HepG2 (cell line): ENCODE results near the gene TBKBP1. TPM values are rescaled to one million over a fixed set of nuclear protein-coding genes. Genes with fewer than 3 reads are reported as not detected.

ENCODE experiments used
- ATAC-seq: fragments of 200-7000 bp; cut with Tn5 transposase; 3 replicates; pipeline ENCODE4 v1.9.1; 2020; ENCODE audit warnings: mild to moderate bottlenecking, moderate library complexity
- BruUV-seq: library from RNA; stranded (reverse); fragments of 400-500 nt; replicated peaks from 2 replicates; lab custom pipeline; 2021; lab: Mats Ljungman, UMichigan
- CTCF ChIA-PET: fragments of 300-600 bp; formaldehyde crosslinking; extraction: SDS; loops from one replicate; lab custom pipeline; 2021; ENCODE audit warnings: low total read pairs, inconsistent platforms, low intra/inter-chr PET ratio; lab: Yijun Ruan, JAX
- POLR2A ChIA-PET: fragments of 350-600 bp; sonication (Branson Sonifier 250); formaldehyde crosslinking; loops from one replicate; lab custom pipeline; 2020; ENCODE audit warnings: antibody characterized with exemption, inconsistent platforms; lab: Yijun Ruan, JAX
- DNase-seq: peaks from one replicate; pipeline ENCODE4 v3.0.0-alpha.2; 2015; ENCODE audit warnings: low spot score
- FAIRE-seq: peaks from 3 replicates; lab custom pipeline; 2011; peaks lifted over from hg19 to GRCh38; lab: Jason Lieb, UNC
- H2AFZ ChIP-seq: one replicate; pipeline ENCODE4 v1.6.1; 2011; ENCODE audit warnings: low read length, inconsistent platforms
- H3K27ac ChIP-seq: fragments of 300-600 bp; 3 replicates; pipeline ENCODE4 v1.8.0; 2011; ENCODE audit warnings: mixed run types, mild to moderate bottlenecking, mixed read lengths, low read length, inconsistent platforms; ENCODE audit not compliant: insufficient read depth; ENCODE audit errors: extremely low read length
- H3K27me3 ChIP-seq, 2 experiments: fragments of 200-600 bp in 1 of 2; 2 replicates in 1 of 2; 3 replicates in 1 of 2; pipeline versions ENCODE4 v1.6.0 to v1.8.0; 2011; ENCODE audit warnings: low read length in 2 of 2, mild to moderate bottlenecking in 2 of 2, moderate library complexity in 2 of 2, inconsistent platforms in 1 of 2; ENCODE audit not compliant: insufficient read depth in 2 of 2, control insufficient read depth in 1 of 2
- H3K36me3 ChIP-seq, 2 experiments: fragments of 200-600 bp in 1 of 2; replicated peaks in 1 of 2; 2 replicates in 1 of 2; 3 replicates in 1 of 2; pipeline versions ENCODE4 v1.5.1 to v1.8.0; 2011; ENCODE audit warnings: low read length in 2 of 2, inconsistent platforms in 1 of 2; ENCODE audit not compliant: insufficient read depth in 2 of 2, control insufficient read depth in 1 of 2
- H3K4me1 ChIP-seq: 2 replicates; pipeline ENCODE4 v1.5.1; 2012; ENCODE audit warnings: low read length, inconsistent platforms; ENCODE audit not compliant: insufficient read depth
- H3K4me2 ChIP-seq: 2 replicates; pipeline ENCODE4 v1.6.0; 2011; ENCODE audit warnings: low read depth, low read length, inconsistent platforms
- H3K4me3 ChIP-seq, 3 experiments: fragments of 200-600 bp in 1 of 3; sonication (generic), shearing (Covaris generic) in 1 of 3; replicated peaks in 1 of 3; 2 replicates each; pipeline ENCODE4 v1.5.1; 2011 to 2016; ENCODE audit warnings: low read length in 3 of 3, inconsistent platforms in 2 of 3, low read depth in 2 of 3, mild to moderate bottlenecking in 2 of 3, control low read depth in 1 of 3, mixed read lengths in 1 of 3; ENCODE audit not compliant: insufficient read depth in 1 of 3
- H3K79me2 ChIP-seq: one replicate; pipeline ENCODE4 v1.6.1; 2011; ENCODE audit warnings: low read length, inconsistent platforms; ENCODE audit not compliant: insufficient read depth
- H3K9ac ChIP-seq: 2 replicates; pipeline ENCODE4 v1.6.0; 2011; ENCODE audit warnings: mild to moderate bottlenecking, low read depth, low read length, inconsistent platforms; ENCODE audit not compliant: insufficient read depth
- H3K9me3 ChIP-seq: 2 replicates; pipeline ENCODE4 v1.5.1; 2012; ENCODE audit warnings: mild to moderate bottlenecking, low read length
- H4K20me1 ChIP-seq: 2 replicates; pipeline ENCODE4 v1.6.0; 2011; ENCODE audit warnings: inconsistent platforms, mild to moderate bottlenecking, low read length, moderate library complexity; ENCODE audit not compliant: insufficient read depth
- CEBPB ChIP-seq: IDR thresholded peaks from 2 replicates; pipeline ENCODE4 v1.6.1; 2011; ENCODE audit warnings: low read depth, low read length, improper control_type of control experiment, borderline replicate concordance
- HDAC6 ChIP-seq: fragments of 200-600 bp; sonication (generic); IDR thresholded peaks from 2 replicates; pipeline ENCODE4 v1.7.0; 2017; ENCODE audit warnings: mild to moderate bottlenecking, antibody characterized with exemption, low read length, low read depth
- MZF1 ChIP-seq: sonication (generic); formaldehyde crosslinking; IDR thresholded peaks from 2 replicates; pipeline ENCODE4 v1.8.1; 2023; ENCODE audit warnings: mild to moderate bottlenecking, missing genetic modification reagents, borderline replicate concordance
- POLR2G ChIP-seq: fragments of 200-400 bp; formaldehyde crosslinking; IDR thresholded peaks from 2 replicates; pipeline ENCODE4 v1.6.1; 2018; ENCODE audit warnings: mild to moderate bottlenecking, low read depth, low read length, moderate library complexity
- TFAP4 ChIP-seq: sonication (generic); IDR thresholded peaks from 2 replicates; pipeline ENCODE4 v1.6.1; 2016; ENCODE audit warnings: low read depth, borderline replicate concordance
- XRCC5 ChIP-seq: fragments of 200-400 bp; formaldehyde crosslinking; optimal IDR thresholded peaks from 2 replicates; pipeline ENCODE3; 2017; ENCODE audit warnings: mild to moderate bottlenecking, low read length
- YEATS4 ChIP-seq: sonication (generic); formaldehyde crosslinking; IDR thresholded peaks from 2 replicates; pipeline ENCODE4 v1.4.0; 2020; ENCODE audit warnings: missing genetic modification reagents, borderline replicate concordance
- ZFP36L2 ChIP-seq: sonication (generic); formaldehyde crosslinking; IDR thresholded peaks from 2 replicates; pipeline ENCODE4 v1.4.0; 2020; ENCODE audit warnings: missing genetic modification reagents
- ZFY ChIP-seq: sonication (generic); formaldehyde crosslinking; IDR thresholded peaks from 2 replicates; pipeline ENCODE4 v1.4.0; 2020; ENCODE audit warnings: missing genetic modification reagents
- ZNF326 ChIP-seq: sonication (generic); formaldehyde crosslinking; IDR thresholded peaks from 2 replicates; pipeline ENCODE4 v1.4.0; 2020; ENCODE audit warnings: missing genetic modification reagents, borderline replicate concordance
- ZNF414 ChIP-seq: sonication (generic); formaldehyde crosslinking; IDR thresholded peaks from 2 replicates; pipeline ENCODE4 v1.5.0; 2020; ENCODE audit warnings: missing genetic modification reagents
- ZNF510 ChIP-seq: sonication (generic); formaldehyde crosslinking; IDR thresholded peaks from 2 replicates; pipeline ENCODE4 v1.4.0; 2020; ENCODE audit warnings: low read depth, mild to moderate bottlenecking, missing genetic modification reagents
- ZNF543 ChIP-seq: sonication (generic); formaldehyde crosslinking; IDR thresholded peaks from 2 replicates; pipeline ENCODE4 v1.4.0; 2020; ENCODE audit warnings: mild to moderate bottlenecking, missing genetic modification reagents
- ZNF576 ChIP-seq: sonication (generic); formaldehyde crosslinking; IDR thresholded peaks from 2 replicates; pipeline ENCODE4 v1.4.0; 2020; ENCODE audit warnings: mild to moderate bottlenecking, missing genetic modification reagents
- ZNF780A ChIP-seq: sonication (generic); formaldehyde crosslinking; IDR thresholded peaks from 2 replicates; pipeline ENCODE4 v1.8.0; 2022; ENCODE audit warnings: mild to moderate bottlenecking, missing genetic modification reagents, moderate library complexity
- ZSCAN9 ChIP-seq: IDR thresholded peaks from 2 replicates; pipeline ENCODE4 v1.6.1; 2016; ENCODE audit warnings: borderline replicate concordance
- WGBS: methylation state at CpG from one replicate; pipeline ENCODE4 v1.1.6; 2017; ENCODE audit warnings: low lambda C conversion rate; 5-methylcytosine and 5-hydroxymethylcytosine counted together
- in situ Hi-C: cut with HindIII; loops from 2 replicates; pipeline ENCODE4 v1.10.0; 2017; ENCODE audit warnings: low pct_unique_long_range_greater_than_20kb; ENCODE audit not compliant: extremely low pct_ligation_motif_present
- intact Hi-C: fragments of 100-400 bp; cut with micrococcal nuclease; formaldehyde crosslinking; loops from one replicate; pipeline ENCODE4 v1.10.0; 2022; ENCODE audit not compliant: unreplicated experiment
- polyA plus RNA-seq, 8 experiments: library from polyadenylated mRNA; depleted of rRNA in 3 of 8; stranded (reverse) in 7 of 8; unstranded in 1 of 8; fragments of >200 nt; fragmentation: Illumina TruSeq in 4 of 8; extraction: Trizol in 4 of 8; gene quantifications; 2 replicates each; pipeline versions ENCODE4 v1.2.1 to v1.2.3, GENCODE V29; 2011 to 2016; ENCODE audit warnings: low read depth in 4 of 8, missing spikeins in 1 of 8, mixed read lengths in 1 of 8; ENCODE audit not compliant: insufficient read depth in 1 of 8
- total RNA-seq, 5 experiments: library from RNA; depleted of rRNA; stranded (reverse); fragments of >200 nt; fragmentation: Illumina TruSeq; extraction: Trizol; gene quantifications; 2 replicates each; pipeline ENCODE4 v1.2.3, GENCODE V29; 2016; ENCODE audit warnings: low read depth in 1 of 5

The TBKBP1 gene
- total and polyA plus RNA-seq, 2 of the 13 experiments (the other 11 are each of a cell fraction or from before 2014, with no cell fraction given) = 2.6 to 7.0 TPM

GRCh38 chr17:47685556-47686275, 8.2 kb upstream of the TBKBP1 start:
- H3K27me3 ChIP-seq = no peaks in the 10 kb centered on the region
- CTCF ChIA-PET = no interaction called here
- no peak overlapping the region for H3K4me2 ChIP-seq
- no peak for DNase-seq
- no peak for TF ChIP-seq HDAC6
- no peak for TF ChIP-seq ZNF326 (CRISPR knock-in tag)
- TF ChIP-seq POLR2G = 0 out of 2 replicates have a peak, but pooled peaks have one; percentile 14
- no peak for TF ChIP-seq ZFP36L2 (CRISPR knock-in tag)
- H3K9me3 ChIP-seq = no peaks in the 10 kb centered on the region
- H3K79me2 ChIP-seq = no peaks in the 10 kb centered on the region
- no peak overlapping the region for H2AFZ ChIP-seq
- intact Hi-C loops (loop anchor here (5.0 kb wide), 1 partner anchor 33 kb away; no protein-coding TSS in a partner anchor), in situ Hi-C loops (no loop called here)
- POLR2A ChIA-PET = interaction anchor here (3.1 kb wide), 1 partner anchor 36 kb away, joined by 22 read pairs; the partner anchor contains the start of gene KPNB1
- ATAC-seq = no peak
- FAIRE-seq = peak; percentile 42
- peaks cover 9% of the 10 kb centered on the region; the same call in 1 of the 2 replicates for H4K20me1 ChIP-seq
- peaks cover 34% of the 10 kb centered on the region for H3K4me1 ChIP-seq
- H3K9ac ChIP-seq = no peak overlapping the region
- BruUV-seq = no TSS peak
- no peak overlapping the region for H3K4me3 ChIP-seq
- 95% methylated on average over 4 of the region's 4 CpGs for WGBS
- peaks cover 13 to 21% of the 10 kb centered on the region in 2 experiments for H3K36me3 ChIP-seq
- no peak overlapping the region for H3K27ac ChIP-seq

GRCh38 chr17:47686276-47686635, 7.7 kb upstream of the TBKBP1 start:
- intact Hi-C loops = loop anchor here (5.0 kb wide), 1 partner anchor 34 kb away; no protein-coding TSS in a partner anchor
- POLR2A ChIA-PET = interaction anchor here (3.1 kb wide), 1 partner anchor 37 kb away, joined by 22 read pairs; the partner anchor contains the start of gene KPNB1
- peak; percentile 49; the same call in 1 of the 2 replicates for TF ChIP-seq CEBPB
- no peak for TF ChIP-seq TFAP4
- TF ChIP-seq XRCC5 = no peak
- 0 out of 2 replicates have a peak, but pooled peaks have one; percentile 36 for TF ChIP-seq ZNF543 (CRISPR knock-in tag)
- TF ChIP-seq ZNF510 = 0 out of 2 replicates have a peak, but pooled peaks have one; percentile 34
- 0 out of 2 replicates have a peak, but pooled peaks have one; percentile 7 for TF ChIP-seq ZSCAN9 (CRISPR knock-in tag)
- TF ChIP-seq ZFY (CRISPR knock-in tag) = 0 out of 2 replicates have a peak, but pooled peaks have one; percentile 17
- no peak for TF ChIP-seq ZNF576 (CRISPR knock-in tag)
- TF ChIP-seq MZF1 (CRISPR knock-in tag) = no peak
- no peak for TF ChIP-seq ZNF780A (CRISPR knock-in tag)
- TF ChIP-seq ZNF414 = no peak
- 0 out of 2 replicates have a peak, but pooled peaks have one; percentile 30 for TF ChIP-seq YEATS4 (CRISPR knock-in tag)

More at GRCh38 chr17:47686276-47686635, 7.7 kb upstream of the TBKBP1 start:
- Histone ChIP-seq H3K79me2 (no peaks in the 10 kb centered on the region), H3K4me1 (peaks cover 36% of the 10 kb centered on the region), H2AFZ (no peak overlapping the region), H3K36me3 (peaks cover 11 to 19% of the 10 kb centered on the region in 2 experiments), H3K27me3 (no peaks in the 10 kb centered on the region), H4K20me1 (peaks cover 9% of the 10 kb centered on the region; the same call in 1 of the 2 replicates), H3K9me3 (no peaks in the 10 kb centered on the region), H3K27ac (peak overlapping the region; percentile 49), H3K4me3 (no peak overlapping the region), H3K4me2 (no peak overlapping the region), H3K9ac (no peak overlapping the region)
- peak; percentile 44 for FAIRE-seq
- in situ Hi-C loops = no loop called here
- no peak for DNase-seq
- CTCF ChIA-PET = no interaction called here
- no TSS peak for BruUV-seq
- 71% methylated on average over 1 of the region's 1 CpG for WGBS
- no peak for ATAC-seq
